Chondrocyte (in vitro differentiated cells): ENCODE measurements around the gene SLC5A6. TPM values are rescaled to one million over a fixed set of nuclear protein-coding genes. Genes with fewer than 3 reads are reported as not detected.

ENCODE experiments used
- DNase-seq: peaks from one replicate; pipeline ENCODE4 v3.0.0; 2021; ENCODE audit warnings: mixed read lengths, low spot score
- H3K27ac Mint-ChIP-seq: one replicate; pipeline ENCODE4 v1.8.0; 2021; ENCODE audit warnings: mild to moderate bottlenecking, moderate library complexity, mixed read lengths; ENCODE audit not compliant: unreplicated experiment
- H3K27me3 Mint-ChIP-seq: 2 replicates; pipeline ENCODE4 v1.8.0; 2021; ENCODE audit warnings: low read depth, mixed read lengths
- H3K36me3 Mint-ChIP-seq: 2 replicates; pipeline ENCODE4 v1.8.0; 2021; ENCODE audit warnings: low read depth, mixed read lengths
- H3K4me1 Mint-ChIP-seq: 2 replicates; pipeline ENCODE4 v1.8.0; 2021; ENCODE audit warnings: low read depth, mild to moderate bottlenecking, mixed read lengths
- H3K4me3 Mint-ChIP-seq: one replicate; pipeline ENCODE4 v1.8.0; 2021; ENCODE audit warnings: mild to moderate bottlenecking, moderate library complexity, mixed read lengths; ENCODE audit not compliant: unreplicated experiment
- H3K9me3 Mint-ChIP-seq: 2 replicates; pipeline ENCODE4 v1.8.0; 2021; ENCODE audit warnings: low read depth, mixed read lengths
- CTCF ChIP-seq: fragments of 200-600 bp; sonication (generic); IDR thresholded peaks from 2 replicates; pipeline ENCODE4 v1.5.0; 2021; ENCODE audit warnings: antibody characterized with exemption, mild to moderate bottlenecking, moderate library complexity
- total RNA-seq: library from RNA; stranded (reverse); gene quantifications from 3 replicates; pipeline ENCODE4 v1.2.1, GENCODE V29; 2021

Gene SLC5A6
- total RNA-seq, 1 donor from 2014 or later: 24.3 TPM

GRCh38 chr2:27154488-27154887 is 57.6 kb downstream of the SLC5A6 start:
- TF ChIP-seq CTCF: no peak
- no peak overlapping the region for H3K27ac Mint-ChIP-seq
- no peak overlapping the region for H3K4me3 Mint-ChIP-seq
- no peaks in the 10 kb centered on the region for H3K36me3 Mint-ChIP-seq
- DNase-seq: no peak
- no peaks in the 10 kb centered on the region for H3K9me3 Mint-ChIP-seq
- peaks cover 4% of the 10 kb centered on the region for H3K27me3 Mint-ChIP-seq
- no peaks in the 10 kb centered on the region for H3K4me1 Mint-ChIP-seq

- Mint-ChIP-seq H3K27ac (no peak overlapping the region), H3K36me3 (no peaks in the 10 kb centered on the region), H3K27me3 (peaks cover 2% of the 10 kb centered on the region), H3K4me1 (no peaks in the 10 kb centered on the region), H3K4me3 (no peak overlapping the region), H3K9me3 (no peaks in the 10 kb centered on the region)
- TF ChIP-seq CTCF: no peak
- no peak for DNase-seq
These were observed 59.1 kb downstream of the SLC5A6 start for GRCh38 chr2:27152796-27153464.

GRCh38 chr2:27152102-27152795 is 59.8 kb downstream of the SLC5A6 start:
- H3K27me3 Mint-ChIP-seq: peaks cover 4% of the 10 kb centered on the region
- no peak overlapping the region for H3K4me3 Mint-ChIP-seq
- no peak overlapping the region for H3K27ac Mint-ChIP-seq
- no peaks in the 10 kb centered on the region for H3K9me3 Mint-ChIP-seq
- no peaks in the 10 kb centered on the region for H3K4me1 Mint-ChIP-seq
- H3K36me3 Mint-ChIP-seq: no peaks in the 10 kb centered on the region
- no peak for TF ChIP-seq CTCF
- no peak for DNase-seq

GRCh38 chr2:27150639-27151230 is 61.3 kb downstream of the SLC5A6 start:
- Mint-ChIP-seq H3K9me3 (no peaks in the 10 kb centered on the region), H3K4me1 (no peaks in the 10 kb centered on the region), H3K27me3 (peaks cover 8% of the 10 kb centered on the region), H3K36me3 (no peaks in the 10 kb centered on the region), H3K4me3 (no peak overlapping the region), H3K27ac (no peak overlapping the region)
- no peak for DNase-seq
- no peak for TF ChIP-seq CTCF

Other genes with a start within 250 kb of the SLC5A6 start
- 12.0 to 16.9 TPM (median 12.3 TPM) in 3 replicates for gene MAPRE3, start 241.6 kb downstream of the SLC5A6 start, total RNA-seq
- gene TMEM214, start 179.3 kb downstream of the SLC5A6 start, total RNA-seq: 107 to 166 TPM (median 110 TPM) in 3 replicates
- gene AGBL5, start 160.6 kb downstream of the SLC5A6 start, total RNA-seq: 14.0 to 31.8 TPM (median 16.3 TPM) in 3 replicates
- 473 to 494 TPM (median 478 TPM) in 3 replicates for gene OST4, start 140.6 kb downstream of the SLC5A6 start, total RNA-seq
- gene EMILIN1, start 133.7 kb downstream of the SLC5A6 start, total RNA-seq: 180 to 235 TPM (median 182 TPM) in 3 replicates
- 1.2 to 1.9 TPM (median 1.3 TPM) in 3 replicates for gene KHK, start 125.5 kb downstream of the SLC5A6 start, total RNA-seq
- 9.6 to 15.9 TPM (median 13.5 TPM) in 3 replicates for gene CGREF1, start 93.1 kb downstream of the SLC5A6 start, total RNA-seq
- 0.30 to 0.44 TPM (median 0.31 TPM) in 3 replicates for gene ABHD1, start 88.5 kb downstream of the SLC5A6 start, total RNA-seq
- 44.7 to 53.0 TPM (median 49.4 TPM) in 3 replicates for gene PREB, start 77.6 kb downstream of the SLC5A6 start, total RNA-seq
- gene PRR30, start 72.9 kb downstream of the SLC5A6 start, total RNA-seq: not detected in 3 replicates
- gene TCF23, start 63.3 kb downstream of the SLC5A6 start, total RNA-seq: not detected in 3 replicates
- 79.0 to 116 TPM (median 91.2 TPM) in 3 replicates for gene ATRAID, start 227 bp downstream of the SLC5A6 start, total RNA-seq
- gene CAD, start 5.1 kb upstream of the SLC5A6 start, total RNA-seq: 54.8 to 88.4 TPM (median 55.0 TPM) in 3 replicates
- 0.17 to 0.31 TPM in 2 of 3 replicates, not detected in the other for gene SLC30A3, start 50.8 kb upstream of the SLC5A6 start, total RNA-seq
- not detected in 3 replicates for gene DNAJC5G, start 63.2 kb upstream of the SLC5A6 start, total RNA-seq
- not detected in 3 replicates for gene TRIM54, start 70.2 kb upstream of the SLC5A6 start, total RNA-seq
- 1.2 to 2.7 TPM (median 1.5 TPM) in 3 replicates for gene UCN, start 96.2 kb upstream of the SLC5A6 start, total RNA-seq
- 57.6 to 68.7 TPM (median 57.7 TPM) in 3 replicates for gene MPV17, start 110.8 kb upstream of the SLC5A6 start, total RNA-seq
- gene GTF3C2, start 144.5 kb upstream of the SLC5A6 start, total RNA-seq: 42.0 to 55.3 TPM (median 43.2 TPM) in 3 replicates
- gene EIF2B4, start 158.1 kb upstream of the SLC5A6 start, total RNA-seq: 43.1 to 46.2 TPM (median 44.0 TPM) in 3 replicates
- gene SNX17, start 158.3 kb upstream of the SLC5A6 start, total RNA-seq: 108 to 130 TPM (median 111 TPM) in 3 replicates
- gene ZNF513, start 168.5 kb upstream of the SLC5A6 start, total RNA-seq: 15.3 to 23.2 TPM (median 15.5 TPM) in 3 replicates
- gene PPM1G, start 197.3 kb upstream of the SLC5A6 start, total RNA-seq: 55.7 to 72.8 TPM (median 59.4 TPM) in 3 replicates
- gene NRBP1, start 216.4 kb upstream of the SLC5A6 start, total RNA-seq: 125 to 143 TPM (median 128 TPM) in 3 replicates
- 1.1 to 3.6 TPM (median 1.4 TPM) in 3 replicates for gene KRTCAP3, start 230.1 kb upstream of the SLC5A6 start, total RNA-seq